Esophagus squamous epithelium (tissue), 4 donors: ENCODE data around the gene MYO1B.

Experiments used
- POLR2A ChIP-seq, 4 donors: fragments of 450-650 bp; IDR thresholded peaks; one replicate each; pipeline ENCODE4 v1.6.1; 2017; ENCODE audit warnings: antibody characterized with exemption in 4 of 4, mild to moderate bottlenecking in 4 of 4, moderate library complexity in 3 of 4
- TF ChIP-seq, protein P1 (sequence below), 6 experiments: fragments of 450-650 bp in 4 of 6; fragments of 200-600 bp in 2 of 6; sonication (generic) in 2 of 6; IDR thresholded peaks; one replicate each; pipeline ENCODE4 v1.5.1; 2016 to 2019; ENCODE audit warnings: antibody characterized with exemption in 6 of 6, mild to moderate bottlenecking in 4 of 6, moderate library complexity in 4 of 6

DNA sequence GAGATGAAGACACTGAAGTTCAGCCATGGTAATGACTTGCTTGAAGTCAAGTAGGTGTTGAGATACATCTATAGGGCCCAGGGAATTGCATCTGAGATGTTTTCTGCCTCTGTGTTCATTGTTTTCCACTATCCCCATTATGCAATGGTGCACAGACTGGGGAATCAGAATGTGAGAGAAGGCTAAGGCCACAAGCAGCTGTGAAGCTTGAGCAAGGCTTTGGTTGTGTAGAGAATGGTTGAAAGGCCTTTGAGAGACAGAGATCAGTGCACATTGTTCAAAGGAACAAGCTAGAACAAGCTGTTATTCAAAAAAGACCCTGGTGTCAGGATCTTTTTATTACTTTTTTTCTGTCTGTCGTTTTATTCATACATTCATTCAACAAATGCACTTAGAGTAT is 82.3 kb downstream of the MYO1B start:
- TF ChIP-seq POLR2A (IDR thresholded peaks at IDR 0.05), result no peak
- TF ChIP-seq, protein P1, sequence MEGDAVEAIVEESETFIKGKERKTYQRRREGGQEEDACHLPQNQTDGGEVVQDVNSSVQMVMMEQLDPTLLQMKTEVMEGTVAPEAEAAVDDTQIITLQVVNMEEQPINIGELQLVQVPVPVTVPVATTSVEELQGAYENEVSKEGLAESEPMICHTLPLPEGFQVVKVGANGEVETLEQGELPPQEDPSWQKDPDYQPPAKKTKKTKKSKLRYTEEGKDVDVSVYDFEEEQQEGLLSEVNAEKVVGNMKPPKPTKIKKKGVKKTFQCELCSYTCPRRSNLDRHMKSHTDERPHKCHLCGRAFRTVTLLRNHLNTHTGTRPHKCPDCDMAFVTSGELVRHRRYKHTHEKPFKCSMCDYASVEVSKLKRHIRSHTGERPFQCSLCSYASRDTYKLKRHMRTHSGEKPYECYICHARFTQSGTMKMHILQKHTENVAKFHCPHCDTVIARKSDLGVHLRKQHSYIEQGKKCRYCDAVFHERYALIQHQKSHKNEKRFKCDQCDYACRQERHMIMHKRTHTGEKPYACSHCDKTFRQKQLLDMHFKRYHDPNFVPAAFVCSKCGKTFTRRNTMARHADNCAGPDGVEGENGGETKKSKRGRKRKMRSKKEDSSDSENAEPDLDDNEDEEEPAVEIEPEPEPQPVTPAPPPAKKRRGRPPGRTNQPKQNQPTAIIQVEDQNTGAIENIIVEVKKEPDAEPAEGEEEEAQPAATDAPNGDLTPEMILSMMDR (IDR thresholded peaks at IDR 0.05), result no peak
